NCI-H1694 (cell line): ENCODE data around the gene CD82.
"Not testable (repeated sequence)": the region's sequence is repeated elsewhere in the genome, so short reads cannot be mapped to it uniquely, and the experiment has no call there.

ENCODE experiments used
- DNase-seq: peaks from one replicate; lab custom pipeline; 2025; lab: John Stamatoyannopoulos, UW

Gene CD82

GRCh38 chr11:44631831-44632230 is 66.4 kb downstream of the CD82 start:
- DNase-seq = no peak

GRCh38 chr11:44632466-44633123 is 67.1 kb downstream of the CD82 start:
- no peak for DNase-seq

- no peak for DNase-seq
Observed at GRCh38 chr11:44633641-44634040, 68.2 kb downstream of the CD82 start.

- DNase-seq = peak; percentile 61
Observed at GRCh38 chr11:44634401-44635281, 69.2 kb downstream of the CD82 start.

GRCh38 chr11:44637487-44637886 is 72.0 kb downstream of the CD82 start:
- DNase-seq = no peak

GRCh38 chr11:44638032-44638431 is 72.6 kb downstream of the CD82 start:
- DNase-seq = no peak

GRCh38 chr11:44643217-44643616 is 77.8 kb downstream of the CD82 start:
- DNase-seq = no peak

- no peak for DNase-seq
Observed at GRCh38 chr11:44645827-44646226, 80.4 kb downstream of the CD82 start.

GRCh38 chr11:44647255-44647955 is 81.9 kb downstream of the CD82 start:
- not testable (repeated sequence) for DNase-seq

- no peak for DNase-seq
Observed at GRCh38 chr11:44648109-44648508, 82.6 kb downstream of the CD82 start.

- DNase-seq = no peak
Observed at GRCh38 chr11:44651535-44652155, 86.2 kb downstream of the CD82 start.

- no peak for DNase-seq
Observed at GRCh38 chr11:44652901-44653644, 87.6 kb downstream of the CD82 start.

GRCh38 chr11:44654057-44654456 is 88.6 kb downstream of the CD82 start:
- DNase-seq = no peak

- no peak for DNase-seq
Observed at GRCh38 chr11:44654596-44654995, 89.1 kb downstream of the CD82 start.

- no peak for DNase-seq
Observed at GRCh38 chr11:44657836-44658505, 92.5 kb downstream of the CD82 start.

GRCh38 chr11:44658506-44658850 is 93.0 kb downstream of the CD82 start:
- peak; percentile 40 for DNase-seq

- DNase-seq = peak; percentile 69
Observed at GRCh38 chr11:44659641-44660040, 94.2 kb downstream of the CD82 start.

GRCh38 chr11:44660535-44660934 is 95.1 kb downstream of the CD82 start:
- DNase-seq = not testable (repeated sequence)

GRCh38 chr11:44661311-44661717 is 95.9 kb downstream of the CD82 start:
- DNase-seq = no peak
